Globus pallidus (tissue), 1 donor: ENCODE measurements around the gene COL4A1.

ENCODE experiments used
- DNase-seq: peaks from one replicate; pipeline ENCODE4 v3.0.0-alpha.2; 2015; ENCODE audit warnings: low spot score

The COL4A1 gene

GRCh38 chr13:110306960-110307766, at the start of gene COL4A1, which contains the start of gene COL4A2:
Gene COL4A1 (minus strand): TSS chr13:110307157. CDS start chr13:110307027, 130 bp downstream.
Gene COL4A2 (plus strand): TSS chr13:110307284. CDS start chr13:110307904, 620 bp downstream.
- no peak for DNase-seq

- no peak for DNase-seq
These were observed 49.4 kb upstream of the COL4A1 start for GRCh38 chr13:110356362-110356761.

GRCh38 chr13:110354715-110355473, 47.9 kb upstream of the COL4A1 start:
- DNase-seq, result no peak

DNA sequence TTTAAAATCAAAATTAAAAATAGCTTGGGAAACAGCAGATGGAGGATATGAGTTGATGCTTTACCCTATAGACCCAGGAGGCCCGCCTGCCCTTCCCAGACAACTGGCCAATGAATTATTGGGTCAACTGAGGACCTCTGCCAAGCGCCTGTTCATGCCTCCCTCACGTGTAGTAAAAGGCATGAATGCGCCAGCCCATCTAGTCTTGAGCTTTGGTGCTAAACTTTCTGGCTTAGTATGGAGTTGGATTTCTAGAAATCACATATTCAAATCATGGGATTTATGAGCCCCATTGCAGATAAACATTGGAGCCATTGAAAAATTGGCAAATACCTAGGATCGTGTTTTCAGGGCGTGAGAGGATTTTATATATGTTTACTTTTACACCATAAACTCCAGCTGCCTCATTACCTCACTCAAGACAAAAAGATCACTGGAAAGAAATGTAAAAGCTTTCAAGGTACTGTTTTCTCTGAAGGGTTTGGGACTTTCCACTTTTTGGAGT, 47.2 kb upstream of the COL4A1 start:
- no peak for DNase-seq

DNA sequence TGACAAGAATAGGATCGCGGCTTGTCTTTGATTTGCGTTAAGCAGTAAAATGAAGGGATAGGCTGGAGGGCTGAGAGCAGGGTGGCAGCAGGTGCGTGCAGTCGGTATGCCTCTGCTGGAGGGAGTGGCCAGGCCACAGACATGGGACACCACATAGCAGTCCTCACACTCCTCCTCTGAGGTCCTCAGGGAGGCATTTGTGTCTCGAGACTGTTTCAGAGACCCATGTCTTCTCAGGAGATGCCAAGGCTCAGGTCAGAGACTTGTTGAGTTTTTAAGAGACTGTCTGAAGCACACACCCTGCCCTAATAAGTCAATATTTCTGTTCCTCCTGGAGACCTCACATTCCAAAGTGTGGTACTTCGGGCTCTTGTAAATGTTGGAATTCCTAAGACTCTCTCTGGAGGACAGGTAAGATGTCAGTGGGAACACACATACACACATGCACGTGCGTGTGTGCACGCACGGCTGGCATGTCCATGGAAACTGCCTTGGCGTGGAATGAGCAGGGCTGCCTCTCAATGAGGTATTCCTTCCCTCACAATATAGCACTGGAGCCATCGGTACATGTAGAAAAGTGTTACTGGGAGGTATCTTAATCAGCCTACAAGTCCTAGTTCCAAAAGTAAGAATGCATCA, 46.5 kb upstream of the COL4A1 start:
- DNase-seq, result no peak

- DNase-seq, result no peak
These were observed 45.8 kb upstream of the COL4A1 start for GRCh38 chr13:110352735-110353134.

DNA sequence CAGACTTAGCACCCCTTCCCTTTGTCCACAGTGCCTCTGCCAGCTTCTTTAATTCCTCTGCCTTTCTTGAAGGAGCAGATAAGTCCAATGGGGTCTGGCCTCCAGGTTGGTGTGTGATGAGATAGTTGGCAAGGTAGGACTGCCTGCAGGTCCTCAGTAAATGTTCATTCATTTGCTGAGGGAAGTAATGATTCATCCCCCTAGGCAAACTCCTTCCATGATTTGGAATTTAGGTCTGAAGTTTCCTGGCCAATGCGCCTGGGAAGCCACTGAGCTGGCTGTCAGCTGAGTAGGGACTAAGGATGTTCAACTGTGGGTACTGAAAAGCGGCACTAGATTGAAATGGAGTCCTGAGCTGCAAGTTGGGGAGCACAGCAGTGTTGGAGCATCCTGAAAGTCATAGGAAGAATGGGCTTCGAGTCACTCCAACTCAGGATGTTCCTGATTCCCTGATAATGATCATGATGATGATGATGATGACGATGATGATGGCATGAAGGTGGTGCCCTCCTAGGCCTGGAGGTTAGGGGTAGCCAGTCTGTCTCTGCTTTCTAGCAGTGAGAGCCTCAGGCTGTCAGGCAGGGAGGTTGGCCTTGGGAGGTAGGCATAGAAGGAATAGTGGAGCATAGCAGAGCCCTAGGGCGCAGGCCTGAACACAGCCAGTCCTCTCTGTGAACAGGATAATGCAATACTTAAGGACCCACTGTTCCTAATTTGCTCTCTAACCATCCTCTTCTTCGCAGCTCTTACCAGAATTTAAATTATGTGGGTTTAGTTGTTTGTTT, 44.9 kb upstream of the COL4A1 start:
- DNase-seq, result no peak

GRCh38 chr13:110350509-110350908, 43.6 kb upstream of the COL4A1 start:
- DNase-seq, result no peak

DNA sequence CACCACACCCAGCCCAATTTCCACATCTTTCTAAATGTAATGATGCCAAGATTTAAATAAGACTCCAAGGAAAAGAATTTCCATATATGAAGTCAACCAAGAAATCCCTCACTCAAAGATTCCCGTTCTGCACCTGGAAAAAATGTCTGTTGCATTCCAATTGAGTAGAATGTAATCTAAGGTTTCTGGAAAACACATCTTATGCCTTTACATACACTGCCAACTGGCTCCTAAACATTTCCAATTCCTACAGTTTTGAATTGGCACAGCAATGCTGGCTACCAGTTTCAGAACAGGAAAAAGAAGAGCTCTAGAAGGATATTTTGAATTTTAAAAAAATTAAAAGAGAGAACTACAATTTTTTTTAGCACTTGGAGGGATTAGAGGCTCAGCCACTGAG, 43.1 kb upstream of the COL4A1 start:
- DNase-seq, result no peak

DNA sequence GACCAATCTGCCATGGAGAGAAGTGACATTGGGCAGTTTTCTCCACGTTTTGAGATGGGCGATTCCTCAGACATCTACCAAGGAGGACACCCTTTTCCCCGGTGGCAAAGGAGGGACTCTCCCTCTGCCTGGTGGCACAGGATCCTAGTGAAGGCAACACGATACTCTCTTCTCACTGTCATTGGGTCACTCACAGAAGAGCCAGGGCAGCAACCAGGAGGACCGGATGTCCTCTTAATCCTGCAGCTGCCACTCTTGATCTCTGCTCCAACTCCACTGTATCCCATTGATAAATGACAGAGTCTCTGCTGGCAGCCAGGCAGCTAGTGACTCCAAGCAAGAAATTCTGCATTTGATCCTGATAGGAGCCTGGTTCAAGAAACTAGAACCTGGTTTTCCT, 42.3 kb upstream of the COL4A1 start:
- no peak for DNase-seq

DNA sequence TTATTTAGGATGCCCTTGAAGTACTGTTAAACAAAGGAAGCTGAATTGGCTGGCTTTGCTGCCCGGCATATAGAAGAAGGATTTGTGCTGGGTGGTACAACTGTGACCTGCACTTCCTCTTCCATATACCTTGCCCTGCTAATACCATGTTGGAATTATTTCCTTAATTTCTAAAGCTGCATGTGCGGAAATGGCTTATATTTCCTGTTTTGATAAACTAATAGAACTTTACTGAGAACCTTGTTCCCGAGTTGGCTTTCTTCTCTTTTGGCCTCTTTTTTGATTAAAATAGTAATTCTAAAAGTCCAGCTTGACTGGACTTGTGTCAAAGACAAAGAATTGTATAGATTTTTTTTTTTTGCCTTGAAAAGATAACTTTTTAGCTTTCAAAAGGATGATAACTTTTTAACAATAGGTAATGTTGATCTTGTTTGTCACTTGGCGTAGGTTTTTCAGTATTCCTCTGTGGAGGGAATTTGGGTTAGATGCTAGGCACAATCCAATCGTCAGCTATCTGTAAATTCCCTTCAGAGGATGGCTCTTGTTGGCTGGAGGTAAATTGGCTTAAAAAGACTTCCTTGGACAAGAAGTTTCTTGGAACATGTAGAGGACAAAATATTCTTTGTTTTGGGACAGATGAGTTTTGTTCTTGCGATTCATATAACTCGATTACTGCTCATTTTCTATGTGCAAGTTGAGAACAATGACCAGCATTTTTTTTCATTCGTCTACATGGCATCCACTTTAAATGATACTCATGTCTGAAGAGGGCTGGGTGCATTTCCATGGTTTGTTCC, 41.5 kb upstream of the COL4A1 start:
- no peak for DNase-seq

DNA sequence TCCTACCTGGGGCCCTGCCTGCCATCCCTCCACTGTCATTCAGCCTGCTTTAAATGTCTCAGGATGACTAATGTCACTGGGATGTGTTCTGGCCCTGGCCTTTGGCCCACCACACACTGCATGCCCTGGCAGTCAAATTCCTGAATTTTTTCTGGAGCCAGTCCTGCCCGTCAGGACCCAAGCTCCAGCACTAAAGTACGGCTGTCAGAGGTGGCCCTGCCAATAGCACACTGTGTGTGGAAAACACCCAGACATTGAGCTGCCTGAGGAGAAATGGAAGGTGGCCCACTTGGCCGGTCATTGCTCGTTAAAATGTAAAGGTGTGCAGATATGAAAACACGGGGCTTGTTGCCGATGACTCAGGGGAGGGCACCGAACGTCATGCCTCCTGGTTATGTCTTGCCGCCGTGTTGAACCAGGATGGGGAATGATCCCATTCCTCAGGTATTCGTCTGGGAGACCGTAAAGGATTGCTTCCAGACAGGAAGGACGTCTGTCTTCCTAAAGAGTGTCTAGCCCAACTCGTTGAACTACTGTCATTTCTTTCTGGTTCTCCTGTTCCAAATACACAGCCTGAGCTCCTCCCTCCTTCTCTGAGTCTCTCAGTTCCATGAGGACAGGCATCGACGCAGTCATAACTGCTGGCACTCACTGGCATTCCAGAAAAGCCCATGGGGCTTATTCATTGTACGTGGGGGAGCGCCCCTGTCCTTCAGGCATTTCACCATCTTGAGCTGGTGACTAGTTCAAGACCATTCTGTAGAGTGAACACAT, 40.8 kb upstream of the COL4A1 start:
- no peak for DNase-seq

DNA sequence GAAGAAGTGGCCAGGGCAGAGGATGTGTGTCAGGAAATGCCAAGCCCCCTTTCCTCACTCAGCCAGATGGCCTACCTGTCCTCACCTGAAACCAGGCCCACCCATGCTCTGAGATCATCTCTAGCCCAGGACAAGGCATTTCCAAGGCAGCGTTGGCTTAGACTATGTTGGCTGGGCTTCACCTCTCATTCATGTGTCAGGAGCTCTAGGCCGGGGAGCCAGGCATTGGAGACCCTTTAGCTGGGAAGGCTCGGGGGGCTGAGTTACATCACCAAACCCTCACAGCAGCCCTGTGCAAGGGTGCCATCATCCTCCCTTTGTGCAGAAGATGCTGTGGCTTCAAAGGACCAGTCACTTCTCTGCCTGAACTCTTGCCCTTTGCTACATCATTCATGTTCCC, 40.1 kb upstream of the COL4A1 start:
- no peak for DNase-seq

DNA sequence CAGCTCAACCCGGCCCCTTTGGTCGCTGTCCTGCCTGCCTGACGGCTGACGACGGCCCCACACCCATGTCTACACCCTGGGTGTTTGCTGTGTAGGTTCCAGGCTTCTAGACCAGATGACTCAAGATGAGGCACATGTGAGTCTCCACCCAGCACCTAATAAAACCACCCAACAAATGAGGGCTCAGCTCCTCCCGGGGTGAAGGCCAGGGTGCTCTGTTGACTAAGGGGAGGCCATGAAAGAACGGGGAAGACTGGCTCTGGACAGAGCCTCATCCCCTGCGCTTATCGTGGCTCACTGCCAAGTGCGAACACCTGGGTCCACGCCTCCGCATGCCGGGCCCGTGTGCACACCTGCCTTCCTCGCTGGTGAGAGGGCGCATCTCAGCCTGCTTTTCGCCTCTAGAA, 39.7 kb upstream of the COL4A1 start:
- no peak for DNase-seq

DNA sequence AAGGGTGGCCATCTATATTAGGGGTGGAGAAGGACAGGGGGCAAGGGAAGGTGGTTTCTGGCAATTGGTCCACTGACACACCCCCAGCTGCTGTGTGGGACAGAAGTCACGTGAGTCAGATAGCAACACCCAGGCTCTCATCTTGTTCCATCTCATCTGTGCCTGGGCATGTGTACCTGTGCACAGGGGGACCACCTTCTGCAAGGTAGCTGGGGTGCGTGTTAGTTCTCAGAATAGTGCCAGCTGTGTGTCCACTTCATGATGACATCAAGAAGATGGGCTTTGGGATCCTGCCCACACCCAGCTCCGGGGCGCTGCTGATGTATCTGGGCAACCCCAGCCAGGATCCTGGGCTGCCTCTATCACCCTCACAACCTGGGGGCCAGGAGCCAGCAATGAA, 38.7 kb upstream of the COL4A1 start:
- no peak for DNase-seq

DNA sequence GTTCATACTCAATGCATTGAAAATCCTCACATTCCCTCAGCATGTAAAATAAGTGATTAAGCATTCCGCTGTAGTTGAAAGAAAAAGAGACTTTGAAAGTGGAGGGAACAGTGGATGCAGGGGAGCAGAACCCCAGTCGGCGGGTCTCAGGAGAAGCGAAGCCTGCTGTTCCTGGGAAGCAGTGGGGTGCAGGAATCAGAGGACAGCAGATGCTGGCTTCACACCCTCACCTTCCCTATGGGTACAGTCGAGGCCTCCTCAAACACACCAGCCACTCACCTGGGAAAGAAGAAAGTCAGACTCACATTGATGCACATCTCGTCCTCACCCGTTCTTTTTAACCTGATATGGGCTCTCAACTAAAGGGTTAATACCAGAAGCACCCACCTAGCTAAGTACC, 38.3 kb upstream of the COL4A1 start:
- DNase-seq, result no peak

DNA sequence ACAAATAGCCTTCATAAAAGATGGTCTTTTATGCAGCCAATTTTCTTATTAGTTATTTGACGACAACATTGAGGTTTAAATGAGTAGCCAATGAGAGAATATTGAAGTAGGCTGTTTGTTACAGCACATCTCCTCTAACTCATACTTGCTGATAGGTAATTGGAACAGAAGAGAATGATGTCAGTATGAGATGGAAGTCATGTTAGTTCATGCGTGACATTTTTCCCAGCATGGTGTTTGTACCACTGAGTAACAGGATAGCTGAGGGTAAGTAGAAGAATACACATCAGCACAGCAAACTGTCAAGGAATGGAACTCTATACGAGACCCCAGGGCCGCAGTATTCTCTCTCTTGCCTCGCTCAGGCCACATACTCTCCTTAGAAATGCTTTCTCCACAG, 37.4 kb upstream of the COL4A1 start:
- DNase-seq, result no peak

DNA sequence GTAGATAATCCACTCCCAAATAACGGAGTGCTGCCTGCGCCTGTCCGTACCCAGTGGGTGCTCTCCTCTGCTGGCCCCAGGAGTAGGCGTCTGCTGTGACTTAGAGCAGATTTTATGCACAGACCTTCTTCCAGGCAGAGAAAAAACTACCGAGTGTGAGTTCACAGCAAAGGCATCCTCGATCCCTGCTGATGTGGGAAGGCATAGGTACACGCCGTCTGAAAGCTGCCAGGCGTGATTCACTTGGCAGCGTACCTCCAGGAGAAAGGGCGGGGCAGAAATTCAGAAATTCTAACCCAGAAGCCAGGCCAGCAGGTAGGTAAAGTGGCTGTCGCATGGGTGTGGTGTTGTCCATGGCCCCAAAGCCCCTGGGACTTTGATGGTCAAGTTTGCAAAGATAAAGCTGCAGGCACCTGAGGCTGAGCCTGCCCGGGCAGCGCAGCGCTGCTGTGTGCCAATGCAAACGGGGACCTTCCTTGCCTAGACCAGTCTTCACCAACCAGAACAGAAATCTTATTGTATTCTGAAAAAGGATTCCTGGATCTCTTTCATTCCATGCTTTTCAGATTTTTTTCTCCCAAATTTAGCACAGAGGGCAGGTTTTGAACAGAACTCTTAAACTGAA, 36.4 kb upstream of the COL4A1 start:
- no peak for DNase-seq

GRCh38 chr13:110342474-110342873, 35.5 kb upstream of the COL4A1 start:
- DNase-seq, result no peak
